ENCODE measurements around the gene NOTCH4. TPM values are rescaled to one million over a fixed set of nuclear protein-coding genes. Genes with fewer than 3 reads are reported as not detected.

Gene NOTCH4
- total and polyA plus RNA-seq, 9 of the 15 experiments (the other 6 are each of a cell fraction or from before 2014, with no cell fraction given) = 0.24 to 4.3 (median 1.7) TPM

GRCh38 chr6:32192608-32193039, 31.2 kb downstream of the NOTCH4 start, which contains the start of gene GPSM3 (continued):
- TF ChIP-seq ZNF740 (CRISPR knock-in tag; IDR thresholded peaks at IDR 0.05) (peak; percentile 93), ZNF740 (tag; IDR thresholded peaks at IDR 0.05) (peak in 1 of 2 experiments; percentile 78; a peak in 2 of 4 replicates), MLX (CRISPR knock-in tag; conservative IDR thresholded peaks at IDR 0.05) (peak in 1 of 2 experiments; percentile 12; a peak in 1 of 4 replicates), C11orf30 (IDR thresholded peaks at IDR 0.05; ENCODE audit: low read depth) (peak; percentile 47), ELF2 (CRISPR knock-in tag; IDR thresholded peaks at IDR 0.05) (no peak), VEZF1 (CRISPR knock-in tag; IDR thresholded peaks at IDR 0.05) (peak; percentile 92), AFF1 (IDR thresholded peaks at IDR 0.05; ENCODE audit: low read depth in 1 of 2, partially characterized antibody in 2 of 2) (peak in 1 of 2 experiments; percentile 76), GABPA (tag; conservative IDR thresholded peaks at IDR 0.05; ENCODE audit: low read depth) (peak; percentile 92), PHF8 (IDR thresholded peaks at IDR 0.05; ENCODE audit: borderline replicate concordance, low read length) (peak; percentile 53; the same call in 1 of the 2 replicates), ARID1B (IDR thresholded peaks at IDR 0.05) (peak; percentile 54), THAP7 (CRISPR knock-in tag; IDR thresholded peaks at IDR 0.05) (no peak), HDAC2 (IDR thresholded peaks at IDR 0.05) (peak; percentile 56; the same call in 1 of the 2 replicates), NBN (IDR thresholded peaks at IDR 0.05; ENCODE audit: low read depth) (peak; percentile 86), SIRT6 (IDR thresholded peaks at IDR 0.05; ENCODE audit: low read depth, low read length) (no peak), CBX5 (IDR thresholded peaks at IDR 0.05; ENCODE audit: borderline replicate concordance, low read depth) (no peak), CAMTA2 (CRISPR knock-in tag; conservative IDR thresholded peaks at IDR 0.05) (no peak), KDM1A (IDR thresholded peaks at IDR 0.05) (peak in 1 of 2 experiments; percentile 49; a peak in 1 of 4 replicates)

All from K562 (cell line).